ENCODE data around the gene IGF2R. TPM values are rescaled to one million over a fixed set of nuclear protein-coding genes. Genes with fewer than 3 reads are reported as not detected.

The IGF2R gene
- total RNA-seq, 2 experiments from 2014 or later = 19.3 to 37.6 TPM

DNA sequence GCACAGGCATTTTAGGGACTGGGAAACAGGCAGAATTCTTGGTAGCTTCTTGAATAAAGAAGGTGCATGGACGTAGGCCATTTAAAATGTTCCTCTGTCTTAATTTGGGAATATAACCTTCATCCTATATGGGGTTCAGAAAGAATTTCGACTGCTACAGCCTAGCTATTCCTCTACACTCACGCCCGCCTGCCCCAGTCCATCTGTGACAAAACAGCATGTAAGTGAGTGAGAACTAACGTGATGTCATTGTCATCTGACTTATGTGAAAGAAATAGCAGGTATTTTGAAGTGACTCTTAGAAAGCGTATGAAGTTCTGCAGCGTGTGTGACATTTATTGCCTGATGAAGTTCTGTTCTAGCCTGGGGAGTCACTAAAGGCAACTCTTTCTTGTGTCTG lies 100.6 kb downstream of the IGF2R start:
- no peak overlapping the region for H2AFZ ChIP-seq (ENCODE audit: low read length)
- no peaks in the 10 kb centered on the region for H3K9me3 ChIP-seq (ENCODE audit: low read length)
- H3K9me2 ChIP-seq (ENCODE audit: insufficient read depth, low read length) = no peaks in the 10 kb centered on the region
- H3K4me1 ChIP-seq (ENCODE audit: insufficient read depth, low read length, poor library complexity, severe bottlenecking) = peaks cover 26% of the 10 kb centered on the region
- no peaks in the 10 kb centered on the region for H3K79me2 ChIP-seq (ENCODE audit: insufficient read depth, low read depth, low read length)
- CTCF ChIA-PET (ENCODE audit: unreplicated experiment) = no interaction called here
- BruUV-seq (replicated peaks) = no TSS peak
- H3K27ac ChIP-seq (ENCODE audit: low read depth, low read length, poor library complexity, severe bottlenecking) = no peak overlapping the region
- intact Hi-C loops (cut with micrococcal nuclease; ENCODE audit: unreplicated experiment) = no loop called here
- H3K36me3 ChIP-seq (ENCODE audit: insufficient read depth, low read length) = peaks cover 79% of the 10 kb centered on the region
- peak overlapping the region; percentile 45 for H3K4me2 ChIP-seq (ENCODE audit: low read length)
- DNase-seq (ENCODE audit: low spot score) = no peak
- no peak for TF ChIP-seq EZH2phosphoT487 (IDR thresholded peaks at IDR 0.05; ENCODE audit: borderline replicate concordance, low read depth, low read length)
- TF ChIP-seq CTCF (conservative IDR thresholded peaks at IDR 0.05; ENCODE audit: low read length) = no peak
- no peaks in the 10 kb centered on the region for H4K20me1 ChIP-seq (ENCODE audit: insufficient read depth, low read length)
- POLR2A ChIA-PET = no interaction called here
- peak overlapping the region; percentile 12 for H3K4me3 ChIP-seq (ENCODE audit: low read depth, low read length, poor library complexity, severe bottlenecking)

DNA sequence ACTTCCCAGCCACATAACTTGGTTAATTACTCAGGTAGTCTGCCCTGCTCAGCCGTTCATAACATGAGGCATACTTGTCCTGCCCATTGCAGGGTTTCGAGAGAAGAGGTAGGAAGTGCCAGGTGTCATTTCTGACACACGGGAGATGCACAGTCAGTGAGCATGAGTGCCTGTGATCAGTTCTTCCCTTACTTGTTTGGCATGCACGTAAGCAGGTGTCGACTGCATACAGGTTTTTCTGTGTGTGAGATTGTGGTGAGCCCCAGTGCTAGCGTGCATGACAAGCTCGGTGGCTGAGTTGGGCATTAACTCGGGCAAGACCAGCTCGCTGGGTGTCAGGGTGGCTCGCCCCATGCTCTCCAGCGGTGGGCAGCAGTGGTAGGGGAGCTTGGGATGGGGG lies 101.5 kb downstream of the IGF2R start:
- peak; percentile 46 for DNase-seq (ENCODE audit: low spot score)
- TF ChIP-seq EZH2phosphoT487 (IDR thresholded peaks at IDR 0.05; ENCODE audit: borderline replicate concordance, low read depth, low read length) = no peak
- TF ChIP-seq CTCF (conservative IDR thresholded peaks at IDR 0.05; ENCODE audit: low read length) = no peak
- no TSS peak for BruUV-seq (replicated peaks)
- Histone ChIP-seq H3K9me2 (ENCODE audit: insufficient read depth, low read length) (no peaks in the 10 kb centered on the region), H3K4me1 (ENCODE audit: insufficient read depth, low read length, poor library complexity, severe bottlenecking) (peaks cover 26% of the 10 kb centered on the region), H3K79me2 (ENCODE audit: insufficient read depth, low read depth, low read length) (no peaks in the 10 kb centered on the region), H3K27ac (ENCODE audit: low read depth, low read length, poor library complexity, severe bottlenecking) (no peak overlapping the region), H3K36me3 (ENCODE audit: insufficient read depth, low read length) (peaks cover 73% of the 10 kb centered on the region), H2AFZ (ENCODE audit: low read length) (no peak overlapping the region), H3K4me3 (ENCODE audit: low read depth, low read length, poor library complexity, severe bottlenecking) (no peak overlapping the region), H3K9me3 (ENCODE audit: low read length) (no peaks in the 10 kb centered on the region), H4K20me1 (ENCODE audit: insufficient read depth, low read length) (no peaks in the 10 kb centered on the region), H3K4me2 (ENCODE audit: low read length) (peak overlapping the region; percentile 10; the same call in 1 of the 2 replicates)
- ChIA-PET CTCF (ENCODE audit: unreplicated experiment) (no interaction called here), POLR2A (interaction anchor here (0.5 kb wide), 1 partner anchor 75 kb away, joined by 3 read pairs; no protein-coding TSS in a partner anchor)
- intact Hi-C loops (cut with micrococcal nuclease; ENCODE audit: unreplicated experiment) = no loop called here

DNA sequence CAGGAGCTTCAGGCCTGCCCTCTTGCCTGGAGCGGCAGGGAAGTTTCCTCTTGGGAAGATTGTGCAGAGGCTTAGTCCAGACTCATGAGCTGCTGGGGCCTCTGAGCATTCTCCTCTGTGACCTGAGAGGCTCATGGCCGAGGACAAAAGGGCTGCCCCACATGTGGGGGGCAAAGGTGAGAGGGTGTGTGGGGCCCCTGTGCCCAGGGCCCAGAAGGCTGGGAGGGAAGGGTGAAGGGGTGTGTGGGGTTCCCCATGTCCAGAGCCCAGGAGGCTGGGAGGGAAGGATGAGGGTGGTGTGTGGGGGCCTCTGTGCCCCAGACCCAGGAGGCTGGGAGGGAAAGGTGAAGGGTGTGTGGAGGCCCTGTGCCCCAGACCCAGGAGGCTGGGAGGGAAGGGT lies 101.9 kb downstream of the IGF2R start:
- peaks cover 26% of the 10 kb centered on the region for H3K4me1 ChIP-seq (ENCODE audit: insufficient read depth, low read length, poor library complexity, severe bottlenecking)
- H3K79me2 ChIP-seq (ENCODE audit: insufficient read depth, low read depth, low read length) = no peaks in the 10 kb centered on the region
- no peak overlapping the region for H3K4me2 ChIP-seq (ENCODE audit: low read length)
- CTCF ChIA-PET (ENCODE audit: unreplicated experiment) = interaction anchor here (0.5 kb wide), 1 partner anchor 186 kb away, joined by 3 read pairs; no protein-coding TSS in a partner anchor
- H3K9me3 ChIP-seq (ENCODE audit: low read length) = no peaks in the 10 kb centered on the region
- H4K20me1 ChIP-seq (ENCODE audit: insufficient read depth, low read length) = no peaks in the 10 kb centered on the region
- H3K4me3 ChIP-seq (ENCODE audit: low read depth, low read length, poor library complexity, severe bottlenecking) = no peak overlapping the region
- H3K9me2 ChIP-seq (ENCODE audit: insufficient read depth, low read length) = no peaks in the 10 kb centered on the region
- TF ChIP-seq EZH2phosphoT487 (IDR thresholded peaks at IDR 0.05; ENCODE audit: borderline replicate concordance, low read depth, low read length) (no peak), CTCF (conservative IDR thresholded peaks at IDR 0.05; ENCODE audit: low read length) (no peak)
- peaks cover 76% of the 10 kb centered on the region for H3K36me3 ChIP-seq (ENCODE audit: insufficient read depth, low read length)
- intact Hi-C loops (cut with micrococcal nuclease; ENCODE audit: unreplicated experiment) = no loop called here
- no peak overlapping the region for H3K27ac ChIP-seq (ENCODE audit: low read depth, low read length, poor library complexity, severe bottlenecking)
- BruUV-seq (replicated peaks) = no TSS peak
- DNase-seq (ENCODE audit: low spot score) = no peak
- no peak overlapping the region for H2AFZ ChIP-seq (ENCODE audit: low read length)
- POLR2A ChIA-PET = interaction anchor here (0.5 kb wide), 1 partner anchor 75 kb away, joined by 3 read pairs; no protein-coding TSS in a partner anchor
